HG03457 (cell line): Measurements from ENCODE around the gene MRPS23.

Experiments used
- ATAC-seq: cut with Tn5 transposase; IDR thresholded peaks from one replicate; pipeline ENCODE4 v1.9.1; 2021; ENCODE audit warnings: moderate number of reproducible peaks; ENCODE audit not compliant: unreplicated experiment

MRPS23 gene

DNA sequence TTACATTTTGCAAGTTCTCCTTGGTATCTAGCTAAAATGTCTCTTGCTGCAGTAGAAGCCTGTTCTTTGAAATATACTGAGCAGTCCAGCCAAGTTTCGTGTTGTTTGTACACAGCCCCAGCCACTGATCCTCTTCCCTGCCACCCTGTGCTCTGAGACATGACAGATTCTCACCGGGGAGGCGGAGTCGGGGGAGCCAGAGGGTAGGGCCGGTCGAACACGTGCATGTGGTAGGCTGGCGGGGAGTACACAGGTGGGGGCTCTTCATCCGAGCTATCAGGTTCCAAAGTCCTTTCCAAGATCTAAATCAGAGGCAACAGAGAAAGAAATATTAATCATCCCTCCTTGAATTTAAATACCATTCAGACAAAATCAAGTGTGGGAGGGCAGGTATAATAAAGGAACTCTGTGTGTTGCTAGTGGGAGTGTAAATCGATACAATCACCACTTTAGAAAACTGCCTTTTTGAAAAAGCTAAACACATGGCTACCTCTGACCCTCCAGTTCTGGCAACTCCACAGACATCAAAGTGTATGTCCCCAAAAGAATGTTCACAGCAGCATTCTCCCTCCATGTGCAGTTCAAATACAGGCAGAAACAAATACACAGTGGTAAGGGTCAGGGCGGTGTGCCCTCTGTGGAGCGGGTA lies 29.7 kb upstream of the MRPS23 start:
- no peak for ATAC-seq

GRCh38 chr17:57877803-57878377 lies 28.0 kb upstream of the MRPS23 start:
- ATAC-seq, result no peak

GRCh38 chr17:57876866-57877237 lies 27.0 kb upstream of the MRPS23 start:
- no peak for ATAC-seq

DNA sequence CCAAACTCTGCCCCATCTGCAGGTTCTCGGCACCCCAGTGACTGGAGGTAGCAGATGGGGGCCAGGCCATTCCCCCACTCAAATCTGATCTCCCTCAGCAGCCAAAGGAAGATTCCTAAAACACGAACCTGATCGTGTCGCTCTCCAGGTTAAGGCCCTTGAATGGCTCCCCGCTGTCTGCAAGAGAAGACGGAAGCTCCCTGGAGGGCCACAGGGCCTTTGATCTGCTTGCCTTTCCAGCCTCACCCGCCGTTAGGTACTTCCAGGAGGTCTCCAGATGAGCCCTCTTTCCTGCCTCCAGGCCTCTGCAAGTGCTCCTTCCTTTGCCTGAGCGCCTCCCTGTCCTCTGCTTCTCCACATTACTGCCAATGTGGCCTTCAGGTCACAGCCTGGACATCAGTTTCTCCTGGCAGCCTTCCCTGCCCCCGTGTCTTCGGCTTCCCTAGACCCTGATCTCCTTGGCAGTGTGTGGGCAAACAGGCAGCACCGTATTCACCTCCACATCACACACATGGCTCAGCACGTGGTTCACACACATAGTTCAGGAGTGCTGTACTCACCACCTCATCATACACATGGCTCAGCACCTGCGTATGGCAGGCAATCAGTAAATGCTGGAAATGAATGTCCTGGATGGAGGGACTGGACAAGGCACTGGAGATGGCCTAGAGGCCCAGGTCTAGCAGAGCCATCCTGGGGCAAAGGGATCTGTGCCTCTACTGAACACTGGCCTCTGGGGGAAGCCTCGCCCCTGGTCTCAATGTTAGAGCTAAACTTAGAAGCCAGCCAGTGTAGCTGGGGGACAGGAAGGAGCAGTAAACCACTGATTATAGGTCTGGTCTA lies 26.4 kb upstream of the MRPS23 start:
- ATAC-seq, result no peak

DNA sequence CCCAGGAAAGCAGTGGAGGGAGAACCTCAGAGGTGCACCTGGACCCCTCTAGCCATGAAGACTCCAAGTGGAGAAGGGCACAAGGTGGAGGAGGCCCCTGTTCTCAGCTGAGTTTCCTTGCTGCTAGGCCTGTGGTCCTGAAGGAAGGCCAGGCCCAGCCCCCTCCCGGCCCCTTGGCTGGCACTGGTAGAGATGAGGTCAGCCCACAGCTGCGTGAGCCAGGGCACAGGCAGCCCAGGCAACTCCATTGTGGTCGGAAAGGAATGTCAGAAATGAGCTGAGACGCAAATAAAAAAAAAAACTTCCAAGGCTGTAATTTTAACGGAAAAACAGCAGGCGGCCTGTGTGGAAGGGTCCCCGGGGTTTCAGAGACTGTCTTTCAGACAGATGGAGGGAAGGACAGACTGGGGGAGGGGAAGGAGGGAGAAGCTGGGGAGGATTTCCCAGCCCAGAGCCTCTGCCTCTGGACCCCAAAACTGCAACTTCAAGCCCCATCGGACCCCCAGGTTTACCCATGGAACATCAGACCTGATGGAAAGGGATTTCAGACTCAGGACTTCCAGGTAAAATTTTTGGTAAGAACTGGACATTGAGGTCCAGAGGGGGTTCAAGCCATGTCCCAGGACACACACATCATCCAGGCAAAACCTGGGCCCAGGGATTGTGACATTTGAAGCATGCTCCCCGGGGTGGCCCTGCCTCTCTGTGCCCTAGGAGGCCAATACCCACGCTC lies 25.6 kb upstream of the MRPS23 start:
- no peak for ATAC-seq

- no peak for ATAC-seq
Measured at GRCh38 chr17:57874434-57875289, 24.8 kb upstream of the MRPS23 start.

DNA sequence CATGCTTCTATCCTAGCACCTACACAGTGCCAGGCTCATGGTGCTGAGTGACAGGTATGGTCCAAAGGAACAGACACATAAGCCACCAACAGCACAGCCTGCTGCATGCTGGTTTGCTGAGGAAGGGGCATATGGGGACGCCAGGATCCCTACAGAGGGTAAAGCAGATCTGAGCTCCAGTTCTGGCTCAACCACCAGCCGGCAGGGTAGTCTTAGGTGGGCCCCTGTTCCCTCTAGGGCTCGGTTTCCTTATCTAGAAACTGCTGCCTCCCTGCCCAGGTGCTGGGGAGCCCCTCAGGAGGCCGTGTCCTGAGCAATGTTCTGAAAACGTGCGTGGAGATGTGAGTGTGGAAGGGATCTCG lies 24.2 kb upstream of the MRPS23 start:
- ATAC-seq, result no peak

DNA sequence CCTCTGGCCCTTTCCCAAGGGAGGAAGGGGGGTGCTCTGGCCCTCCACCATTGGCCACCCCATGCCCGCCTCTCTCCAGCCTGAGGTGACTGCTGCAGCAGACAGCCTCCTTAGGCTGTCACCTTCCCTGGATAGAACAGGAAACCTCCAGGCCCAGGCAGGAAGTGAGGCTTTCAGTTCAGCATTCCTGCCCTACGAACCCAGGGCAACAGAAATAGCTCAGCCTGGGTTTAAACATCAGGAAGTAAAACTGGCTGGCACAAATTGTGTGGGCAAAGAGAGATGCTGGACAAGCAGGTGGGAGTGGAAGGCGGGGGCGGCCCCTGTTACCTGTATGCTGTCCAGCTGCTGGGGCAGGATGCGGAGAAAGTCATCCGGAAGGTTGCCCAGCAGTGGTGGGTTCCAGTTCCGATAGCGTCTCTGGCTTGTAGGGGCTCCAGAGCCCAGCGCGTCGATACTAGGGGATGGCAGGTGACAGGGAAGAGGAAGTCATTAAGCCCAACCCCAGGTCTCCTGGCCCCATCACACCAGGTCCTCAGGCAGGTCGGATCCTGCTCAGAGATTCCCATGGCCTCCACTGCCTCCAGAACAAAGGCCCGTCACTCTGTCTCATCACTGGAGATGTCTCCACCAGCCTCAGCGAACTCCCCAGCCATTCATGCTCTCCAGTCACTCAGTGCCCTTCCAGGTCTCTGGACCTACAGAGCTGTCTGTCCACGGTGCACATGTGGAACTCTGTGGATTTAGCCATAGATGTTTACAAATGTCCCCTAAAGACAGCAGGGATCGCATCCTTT lies 23.6 kb upstream of the MRPS23 start:
- no peak for ATAC-seq

GRCh38 chr17:57872536-57872935 lies 22.7 kb upstream of the MRPS23 start:
- ATAC-seq, result no peak

DNA sequence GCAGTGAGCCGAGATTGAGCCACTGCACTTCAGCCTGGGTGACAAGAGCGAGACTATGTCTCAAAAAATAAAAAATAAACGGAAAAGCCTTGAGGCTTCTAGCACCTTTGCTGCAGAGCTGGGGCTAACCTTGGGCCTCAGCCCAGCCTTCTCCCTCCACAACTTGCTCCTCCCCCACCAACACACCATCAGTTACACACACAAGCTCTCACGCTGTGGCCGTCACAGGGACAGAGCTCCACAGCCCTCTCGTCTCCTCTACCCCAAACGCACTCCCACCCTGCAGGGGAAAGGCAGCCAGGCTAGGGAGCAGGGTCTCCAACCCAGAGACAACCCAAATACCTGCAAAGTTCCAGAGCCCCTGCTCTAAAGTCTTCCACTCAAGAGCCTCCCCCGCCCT lies 22.0 kb upstream of the MRPS23 start:
- no peak for ATAC-seq

DNA sequence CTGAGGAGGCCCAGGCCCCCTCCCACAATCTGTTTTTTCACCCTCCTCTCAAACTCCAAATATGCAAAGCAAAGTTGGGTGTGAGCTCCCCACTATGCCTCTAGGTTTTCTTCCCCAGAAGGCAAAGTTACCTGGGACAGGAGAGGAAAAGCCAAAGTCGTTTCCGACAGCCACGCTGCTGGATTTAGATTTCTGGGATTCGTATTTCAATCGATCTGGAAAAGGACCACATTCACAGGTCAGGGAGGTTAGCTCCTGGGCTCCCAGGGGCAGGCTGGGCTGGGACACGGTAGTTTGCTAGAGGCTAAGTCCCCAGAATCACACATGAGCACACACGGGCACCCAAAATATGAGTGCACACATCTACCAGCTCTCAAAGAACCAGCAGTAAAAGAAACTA lies 21.3 kb upstream of the MRPS23 start:
- ATAC-seq, result no peak

DNA sequence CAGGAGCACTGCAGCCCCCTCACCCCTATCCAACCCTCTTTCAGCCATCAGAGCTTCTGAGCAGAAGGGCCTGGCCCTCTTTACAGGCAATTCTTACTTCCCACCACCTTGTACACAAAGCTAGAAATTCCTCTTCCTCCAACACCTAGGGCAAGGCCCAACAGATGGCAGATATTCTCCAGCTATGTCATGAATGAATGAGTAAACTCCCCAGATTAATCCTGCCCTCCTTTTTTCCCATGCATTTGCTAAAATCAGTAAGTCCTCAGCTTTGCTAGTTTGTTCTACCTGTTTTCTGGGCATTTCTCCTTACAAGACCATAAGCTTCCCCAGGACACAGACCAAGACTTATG lies 20.4 kb upstream of the MRPS23 start:
- no peak for ATAC-seq

DNA sequence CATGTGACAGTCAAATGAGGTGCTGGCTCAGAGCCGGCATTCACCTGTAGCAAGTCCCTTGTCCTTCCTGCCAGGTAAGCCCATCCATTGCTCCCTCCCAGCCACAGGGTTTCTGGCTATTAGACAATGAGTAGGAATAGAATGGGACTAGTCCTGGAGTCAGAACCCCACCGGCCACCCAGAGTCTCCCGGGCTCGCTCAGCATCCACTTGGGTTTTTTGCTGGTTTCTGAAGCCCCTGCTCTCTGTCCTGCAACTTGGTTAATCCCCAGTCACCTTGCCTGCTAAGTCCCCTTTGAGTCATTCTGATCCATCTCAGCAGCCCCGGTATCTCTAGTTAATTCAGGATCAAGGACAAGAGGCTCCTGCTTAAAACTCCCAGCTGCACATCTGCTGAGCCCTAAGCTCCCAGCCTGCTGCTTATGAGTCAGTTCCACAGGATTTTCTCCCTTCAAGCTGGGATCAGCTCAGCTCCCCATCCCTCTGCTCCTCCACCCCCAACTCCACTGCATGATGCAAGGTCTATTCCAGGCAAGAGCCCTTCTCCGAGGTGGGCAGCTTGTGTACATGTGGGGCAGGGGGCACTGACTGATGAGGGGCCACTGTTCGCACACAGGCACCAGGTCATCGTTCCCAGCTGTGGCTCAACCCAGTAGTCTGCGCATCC lies 19.9 kb upstream of the MRPS23 start:
- ATAC-seq, result no peak

- no peak for ATAC-seq
Measured at GRCh38 chr17:57868910-57869616, 19.2 kb upstream of the MRPS23 start.

- no peak for ATAC-seq
Measured at GRCh38 chr17:57868007-57868909, 18.4 kb upstream of the MRPS23 start.

GRCh38 chr17:57867126-57867525 lies 17.3 kb upstream of the MRPS23 start:
- ATAC-seq, result no peak

DNA sequence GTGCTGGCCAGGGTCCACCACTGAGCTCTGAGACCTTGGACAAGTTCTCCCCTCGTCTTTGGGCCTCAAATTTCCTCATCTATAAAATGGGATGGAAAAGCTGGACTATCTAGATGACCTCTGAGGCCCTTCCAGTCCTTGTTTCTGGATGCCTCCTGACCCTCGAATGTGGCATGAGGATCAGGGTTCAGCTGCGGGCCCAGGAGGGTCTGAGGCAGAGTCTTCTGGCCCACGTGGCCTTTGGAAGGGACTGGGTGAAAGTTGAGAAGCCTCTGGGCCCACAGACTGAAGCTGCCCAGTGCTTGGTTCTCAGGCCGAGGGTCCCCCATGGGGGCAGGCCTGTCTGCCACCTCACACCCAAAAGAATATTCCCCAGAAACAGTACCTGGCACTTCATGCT lies 16.9 kb upstream of the MRPS23 start:
- ATAC-seq, result no peak

DNA sequence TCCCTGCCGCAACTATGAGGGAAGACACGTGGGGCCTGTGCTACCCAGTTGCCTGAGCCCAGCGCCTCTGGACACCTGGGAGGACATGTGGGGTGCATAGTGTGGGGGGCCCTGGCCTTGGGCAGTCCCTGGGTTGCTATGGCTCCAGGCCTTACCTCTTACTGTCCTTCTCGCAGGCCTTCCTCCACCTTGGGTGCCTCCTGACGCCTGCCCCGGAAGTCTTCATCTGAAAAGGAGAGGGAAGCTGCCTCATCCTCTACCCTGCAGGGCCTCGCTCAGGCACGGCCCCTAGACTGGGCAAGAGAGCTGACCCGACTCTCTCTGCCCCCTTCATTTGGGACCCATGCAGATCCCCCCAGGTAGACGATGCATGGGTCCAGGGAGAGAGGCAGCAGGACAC lies 16.5 kb upstream of the MRPS23 start:
- no peak for ATAC-seq
